Left lung (tissue), 10 donors: ENCODE measurements around the gene SEC63. TPM values are rescaled to one million over a fixed set of nuclear protein-coding genes. Genes with fewer than 3 reads are reported as not detected.
"Not testable (repeated sequence)": the region's sequence is repeated elsewhere in the genome, so short reads cannot be mapped to it uniquely, and the experiment has no call there.

Source experiments
- ATAC-seq: fragments of 200-7000 bp; cut with Tn5 transposase; one replicate; pipeline ENCODE4 v1.9.1; 2020; ENCODE audit warnings: moderate library complexity
- DNase-seq, 4 donors: peaks; one replicate each; pipeline ENCODE4 v3.0.0-alpha.2; 2013 to 2020
- H3K27ac ChIP-seq, 2 donors: fragments of 200-600 bp; sonication (generic) in 1 of 2; one replicate each; pipeline versions ENCODE4 v1.5.0 to v1.8.0; 2020 to 2021
- H3K27me3 ChIP-seq, 2 donors: fragments of 200-600 bp; sonication (generic) in 1 of 2; one replicate each; pipeline versions ENCODE4 v1.5.0 to v1.8.0; 2020 to 2021
- H3K36me3 ChIP-seq, 2 donors: fragments of 200-600 bp; sonication (generic) in 1 of 2; one replicate each; pipeline versions ENCODE4 v1.5.0 to v1.8.0; 2020 to 2021
- H3K4me1 ChIP-seq, 2 donors: fragments of 200-600 bp; one replicate each; pipeline ENCODE4 v1.8.0; 2021
- H3K4me3 ChIP-seq, 2 donors: fragments of 200-600 bp; sonication (generic) in 1 of 2; one replicate each; pipeline versions ENCODE4 v1.5.0 to v1.8.0; 2020 to 2021; ENCODE audit warnings: mild to moderate bottlenecking in 1 of 2
- H3K9me3 ChIP-seq, 2 donors: fragments of 200-600 bp; sonication (generic) in 1 of 2; one replicate each; pipeline versions ENCODE4 v1.5.0 to v1.8.0; 2020 to 2021
- intact Hi-C, 2 donors: fragments of 100-400 bp; cut with DNase I; formaldehyde crosslinking; loops; one replicate each; pipeline versions ENCODE4 v1.11.2 to v1.14.2; 2022
- polyA plus RNA-seq, 6 donors: library from polyadenylated mRNA; unstranded; fragments of 120-200 nt; gene quantifications; one replicate each; pipeline ENCODE4 v1.2.1, GENCODE V29; 2013; ENCODE audit not compliant: insufficient read length in 6 of 6
- total RNA-seq, 2 donors: library from RNA; stranded (reverse); fragmentation: NEBNext Ultra II Directional; extraction: Animal tissue kit (Norgen Biotek cat#: 25700); gene quantifications; one replicate each; pipeline ENCODE4 v1.2.1, GENCODE V29; 2021
- TF ChIP-seq, protein P1 (sequence below), 2 donors: fragments of 200-600 bp; sonication (generic) in 1 of 2; IDR thresholded peaks; one replicate each; pipeline versions ENCODE4 v1.5.0 to v1.8.0; 2021; ENCODE audit warnings: antibody characterized with exemption in 2 of 2
- donor health status: DM: no; HTN: yes; CAD: no.
- donor health status: DM: no; HTN: no; CAD: no.

The SEC63 gene
- total and polyA plus RNA-seq, 8 donors, result 94.4 to 131 (median 111) TPM

DNA sequence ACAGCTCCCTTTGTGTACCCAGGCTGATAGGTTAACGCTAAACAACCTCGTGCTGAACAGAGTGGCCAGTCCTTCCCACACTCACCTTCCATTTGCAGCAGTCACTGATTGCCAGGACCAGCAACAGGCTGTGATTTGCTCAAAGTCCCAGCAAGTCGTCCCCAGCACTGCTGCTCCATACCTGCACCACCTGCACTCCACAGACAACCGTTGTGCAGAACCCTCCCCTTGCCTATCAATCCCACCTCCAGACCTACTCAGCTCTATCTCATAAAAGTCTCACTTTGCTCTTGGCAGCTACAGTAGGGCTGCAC, 90.7 kb downstream of the SEC63 start:
- TF ChIP-seq, protein P1, sequence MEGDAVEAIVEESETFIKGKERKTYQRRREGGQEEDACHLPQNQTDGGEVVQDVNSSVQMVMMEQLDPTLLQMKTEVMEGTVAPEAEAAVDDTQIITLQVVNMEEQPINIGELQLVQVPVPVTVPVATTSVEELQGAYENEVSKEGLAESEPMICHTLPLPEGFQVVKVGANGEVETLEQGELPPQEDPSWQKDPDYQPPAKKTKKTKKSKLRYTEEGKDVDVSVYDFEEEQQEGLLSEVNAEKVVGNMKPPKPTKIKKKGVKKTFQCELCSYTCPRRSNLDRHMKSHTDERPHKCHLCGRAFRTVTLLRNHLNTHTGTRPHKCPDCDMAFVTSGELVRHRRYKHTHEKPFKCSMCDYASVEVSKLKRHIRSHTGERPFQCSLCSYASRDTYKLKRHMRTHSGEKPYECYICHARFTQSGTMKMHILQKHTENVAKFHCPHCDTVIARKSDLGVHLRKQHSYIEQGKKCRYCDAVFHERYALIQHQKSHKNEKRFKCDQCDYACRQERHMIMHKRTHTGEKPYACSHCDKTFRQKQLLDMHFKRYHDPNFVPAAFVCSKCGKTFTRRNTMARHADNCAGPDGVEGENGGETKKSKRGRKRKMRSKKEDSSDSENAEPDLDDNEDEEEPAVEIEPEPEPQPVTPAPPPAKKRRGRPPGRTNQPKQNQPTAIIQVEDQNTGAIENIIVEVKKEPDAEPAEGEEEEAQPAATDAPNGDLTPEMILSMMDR (IDR thresholded peaks at IDR 0.05), result no peak
- H3K36me3 ChIP-seq, result peaks cover 0 to 47% of the 10 kb centered on the region in 2 donors
- H3K4me1 ChIP-seq, result no peaks in the 10 kb centered on the region
- no peak overlapping the region for H3K27ac ChIP-seq
- intact Hi-C loops, result no loop called here
- ATAC-seq, result no peak
- H3K27me3 ChIP-seq, result no peaks in the 10 kb centered on the region
- no peak for DNase-seq
- no peaks in the 10 kb centered on the region for H3K9me3 ChIP-seq
- no peak overlapping the region for H3K4me3 ChIP-seq

DNA sequence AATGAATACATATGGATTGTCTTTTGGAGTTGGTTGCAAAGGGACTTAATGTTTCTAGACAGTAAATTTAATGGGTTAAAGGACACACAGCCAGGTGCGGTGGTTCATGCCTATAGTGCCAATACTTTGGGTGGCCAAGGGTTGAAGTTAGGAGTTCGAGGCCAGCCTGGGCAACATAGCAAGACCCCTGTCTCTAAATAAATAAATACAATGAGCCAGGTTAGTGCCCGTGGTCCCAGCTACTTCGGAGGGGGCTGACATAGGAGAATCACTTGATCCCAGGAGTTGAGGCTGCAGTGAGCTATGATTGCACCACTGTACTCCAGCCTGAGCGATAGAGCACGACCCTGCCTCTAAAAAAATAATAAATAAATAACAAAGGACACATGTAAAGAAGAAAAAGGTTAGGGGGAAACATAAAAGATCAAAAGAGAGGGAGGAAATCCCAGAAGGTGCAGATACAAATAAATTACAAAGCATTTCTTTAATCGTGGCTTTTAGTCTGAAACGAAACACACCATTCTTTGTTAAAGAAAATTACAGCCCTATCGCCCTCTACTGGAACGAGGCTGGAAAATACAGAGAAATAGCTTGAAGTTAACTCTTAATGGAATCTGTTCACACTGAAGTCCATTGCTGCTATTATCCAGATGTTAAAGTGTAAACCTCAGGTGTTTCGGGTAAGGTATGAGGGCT, 91.3 kb downstream of the SEC63 start:
- H3K27me3 ChIP-seq, result no peaks in the 10 kb centered on the region
- H3K4me1 ChIP-seq, result no peaks in the 10 kb centered on the region
- H3K27ac ChIP-seq, result no peak overlapping the region
- ATAC-seq (peak; percentile 68), DNase-seq (peak in 2 of 4 donors; percentile 17 to 19)
- no peak overlapping the region for H3K4me3 ChIP-seq
- H3K36me3 ChIP-seq, result peaks cover 0 to 42% of the 10 kb centered on the region in 2 donors
- no peaks in the 10 kb centered on the region for H3K9me3 ChIP-seq
- intact Hi-C loops, result no loop called here
- TF ChIP-seq, protein P1 (IDR thresholded peaks at IDR 0.05), result peak in 1 of 2 donors; percentile 41

DNA sequence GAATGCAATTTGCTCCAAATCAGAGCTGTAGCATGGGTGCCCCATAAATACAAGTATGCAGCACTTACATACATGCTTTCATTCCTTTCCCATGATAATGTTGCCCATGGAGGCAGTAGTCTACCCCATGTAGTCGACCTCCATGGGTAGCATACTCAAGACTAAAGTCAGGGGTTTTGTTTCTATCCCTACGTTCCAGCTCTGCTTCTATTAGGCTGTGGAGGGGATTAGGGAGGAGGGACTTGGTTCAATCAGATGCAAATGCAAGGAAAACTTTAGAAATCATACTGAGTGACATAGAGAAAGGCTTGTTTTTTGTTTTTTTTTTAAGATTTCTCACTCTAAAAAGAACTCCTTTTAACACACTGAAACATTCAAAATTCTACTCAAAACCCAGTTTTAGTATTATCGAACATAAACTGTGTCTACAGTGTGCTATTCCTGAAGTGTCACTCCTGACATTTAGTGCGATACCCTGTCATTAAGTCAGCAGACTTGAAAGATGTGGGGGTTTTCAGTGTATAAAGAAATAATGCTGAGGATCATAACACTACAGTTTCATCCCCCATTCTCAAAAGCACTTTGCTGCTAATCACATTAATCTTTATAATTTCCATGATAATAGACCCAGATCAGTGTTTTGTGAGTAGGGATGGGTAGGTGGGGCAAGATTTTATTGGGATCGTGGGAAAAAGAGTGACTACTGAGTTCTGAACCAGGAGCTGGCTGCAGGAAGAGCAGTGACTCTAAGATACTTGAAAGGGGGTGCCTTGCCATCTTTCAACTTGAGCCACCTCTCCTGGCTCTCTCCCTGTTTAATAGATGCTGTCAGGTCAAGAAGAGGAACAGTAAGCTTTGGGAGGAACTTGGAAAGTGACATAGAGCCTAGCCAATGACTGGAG, 93.5 kb downstream of the SEC63 start:
- ATAC-seq (no peak), DNase-seq (no peak)
- TF ChIP-seq, protein P1 (IDR thresholded peaks at IDR 0.05), result no peak
- H3K27me3 ChIP-seq, result no peaks in the 10 kb centered on the region
- H3K9me3 ChIP-seq, result no peaks in the 10 kb centered on the region
- intact Hi-C loops, result no loop called here
- no peak overlapping the region for H3K27ac ChIP-seq
- peaks cover 0 to 19% of the 10 kb centered on the region in 2 donors for H3K36me3 ChIP-seq
- no peak overlapping the region for H3K4me3 ChIP-seq
- H3K4me1 ChIP-seq, result no peaks in the 10 kb centered on the region

DNA sequence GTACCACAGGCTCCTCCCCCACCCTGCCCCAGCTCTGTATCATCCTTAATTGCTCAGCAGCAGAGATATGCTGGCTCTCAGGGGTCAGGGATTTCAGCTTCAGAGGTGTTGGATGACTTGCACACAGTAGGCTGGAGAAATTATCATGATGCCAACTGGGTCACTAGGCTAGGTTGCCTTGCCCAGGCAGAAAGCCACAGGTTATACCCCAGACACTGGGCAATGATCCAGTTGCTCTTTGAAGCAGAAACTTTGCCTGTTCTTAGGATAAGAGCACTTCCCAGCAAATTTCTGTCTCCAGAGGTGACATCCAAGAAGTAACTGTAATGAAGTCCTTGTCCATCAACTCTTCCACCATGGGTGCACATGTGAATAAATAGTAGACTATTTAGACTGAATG, 95.6 kb downstream of the SEC63 start:
- Histone ChIP-seq H3K27me3 (no peaks in the 10 kb centered on the region), H3K4me3 (no peak overlapping the region), H3K36me3 (peaks cover 0 to 6% of the 10 kb centered on the region in 2 donors), H3K4me1 (no peaks in the 10 kb centered on the region), H3K27ac (no peak overlapping the region), H3K9me3 (no peaks in the 10 kb centered on the region)
- DNase-seq (no peak), ATAC-seq (no peak)
- intact Hi-C loops, result no loop called here
- TF ChIP-seq, protein P1 (IDR thresholded peaks at IDR 0.05), result no peak

DNA sequence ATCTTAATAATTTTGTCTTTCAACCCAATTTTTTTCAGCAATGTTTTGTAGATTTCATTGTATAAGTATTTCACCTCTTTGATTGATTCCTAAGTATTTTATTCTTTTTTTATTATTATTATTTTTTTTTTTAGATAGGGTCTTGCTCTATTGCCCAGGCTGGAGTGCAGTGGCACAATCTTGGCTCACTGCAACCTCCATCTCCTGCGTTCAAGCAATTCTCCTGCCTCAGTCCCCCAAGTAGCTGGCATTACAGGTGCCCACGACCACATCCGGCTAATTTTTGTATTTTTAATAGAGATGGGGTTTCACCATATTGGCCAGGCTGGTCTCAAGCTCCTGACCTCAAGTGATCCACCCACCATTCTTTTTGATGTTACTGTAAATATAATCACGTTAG, 97.0 kb downstream of the SEC63 start:
- H3K27ac ChIP-seq, H3K4me3 ChIP-seq, H3K4me1 ChIP-seq, H3K9me3 ChIP-seq, ATAC-seq, H3K27me3 ChIP-seq, H3K36me3 ChIP-seq, intact Hi-C loops, DNase-seq: not testable (repeated sequence)

DNA sequence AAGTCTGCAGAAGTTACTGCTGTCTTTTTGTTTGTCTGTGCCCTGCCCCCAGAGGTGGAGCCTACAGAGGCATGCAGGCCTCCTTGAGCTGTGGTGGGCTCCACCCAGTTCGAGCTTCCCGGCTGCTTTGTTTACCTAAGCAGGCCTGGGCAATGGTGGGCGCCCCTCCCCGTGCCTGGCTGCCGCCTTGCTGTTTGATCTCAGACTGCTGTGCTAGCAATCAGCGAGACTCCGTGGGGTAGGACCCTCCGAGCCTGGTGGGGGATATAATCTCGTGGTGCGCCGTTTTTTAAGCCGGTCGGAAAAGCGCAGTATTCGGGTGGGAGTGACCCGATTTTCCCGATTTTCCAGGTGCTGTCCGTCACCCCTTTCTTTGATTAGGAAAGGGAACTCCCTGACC, 97.9 kb downstream of the SEC63 start:
- H3K4me1 ChIP-seq, DNase-seq, H3K27ac ChIP-seq, H3K36me3 ChIP-seq, H3K9me3 ChIP-seq, H3K27me3 ChIP-seq, ATAC-seq, intact Hi-C loops, H3K4me3 ChIP-seq: not testable (repeated sequence)
